GM08714 (cell line): ENCODE data around the gene NFATC1.

Source experiments
- H3K4me3 ChIP-seq: fragments of 200-500 bp; sonication (Bioruptor generic); 2 replicates; pipeline ENCODE4 v1.5.1; 2014; ENCODE audit warnings: mild to moderate bottlenecking, low read length, inconsistent platforms
- ZNF274 ChIP-seq: IDR thresholded peaks from 2 replicates; pipeline ENCODE4 v1.6.1; 2012; ENCODE audit warnings: mild to moderate bottlenecking, low read depth, low read length

The NFATC1 gene

DNA sequence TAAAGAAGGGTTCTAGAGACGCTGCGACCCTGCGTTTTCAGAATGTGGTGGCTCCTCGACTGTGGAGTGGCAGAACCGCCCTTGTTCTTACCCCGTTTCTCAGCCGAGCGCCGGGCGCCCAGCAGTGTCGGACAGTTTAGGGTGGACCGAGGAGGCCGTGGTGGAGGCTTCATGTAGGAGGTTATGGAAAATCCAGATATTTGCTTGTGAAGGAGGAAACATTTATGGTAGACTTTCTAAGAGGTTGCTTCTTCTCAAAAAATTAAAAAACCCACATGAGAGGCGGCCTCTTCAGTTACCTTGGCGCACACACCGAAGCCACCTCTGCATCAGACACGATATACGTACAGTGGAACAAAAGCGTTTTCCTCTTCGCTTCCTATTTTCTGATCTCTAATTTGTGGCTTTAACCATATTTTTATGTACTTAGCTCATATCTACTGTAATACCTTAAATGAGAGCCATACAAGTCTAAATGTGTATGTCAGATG lies 120.8 kb downstream of the NFATC1 start:
- no peak overlapping the region for H3K4me3 ChIP-seq
- no peak for TF ChIP-seq ZNF274

DNA sequence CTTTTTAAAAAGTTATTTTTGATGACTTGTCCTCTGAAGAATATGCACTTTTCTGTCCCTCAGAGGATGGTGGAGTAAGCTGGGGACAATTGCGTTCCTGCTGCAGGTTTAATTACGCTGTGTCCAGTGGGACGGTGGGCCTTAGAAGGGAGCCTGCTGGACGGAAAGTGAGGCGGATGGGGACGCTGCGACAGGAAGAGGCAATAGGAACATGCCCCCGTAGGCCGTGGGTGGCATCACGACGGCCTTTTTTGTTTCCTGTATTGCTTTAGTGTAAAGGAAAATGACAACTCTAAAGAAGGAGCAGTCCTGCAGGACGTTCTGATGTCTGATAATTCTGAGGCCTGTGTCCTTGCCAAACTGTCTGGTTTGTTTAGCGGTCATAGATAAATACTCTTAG lies 121.6 kb downstream of the NFATC1 start:
- no peak for TF ChIP-seq ZNF274
- no peak overlapping the region for H3K4me3 ChIP-seq

DNA sequence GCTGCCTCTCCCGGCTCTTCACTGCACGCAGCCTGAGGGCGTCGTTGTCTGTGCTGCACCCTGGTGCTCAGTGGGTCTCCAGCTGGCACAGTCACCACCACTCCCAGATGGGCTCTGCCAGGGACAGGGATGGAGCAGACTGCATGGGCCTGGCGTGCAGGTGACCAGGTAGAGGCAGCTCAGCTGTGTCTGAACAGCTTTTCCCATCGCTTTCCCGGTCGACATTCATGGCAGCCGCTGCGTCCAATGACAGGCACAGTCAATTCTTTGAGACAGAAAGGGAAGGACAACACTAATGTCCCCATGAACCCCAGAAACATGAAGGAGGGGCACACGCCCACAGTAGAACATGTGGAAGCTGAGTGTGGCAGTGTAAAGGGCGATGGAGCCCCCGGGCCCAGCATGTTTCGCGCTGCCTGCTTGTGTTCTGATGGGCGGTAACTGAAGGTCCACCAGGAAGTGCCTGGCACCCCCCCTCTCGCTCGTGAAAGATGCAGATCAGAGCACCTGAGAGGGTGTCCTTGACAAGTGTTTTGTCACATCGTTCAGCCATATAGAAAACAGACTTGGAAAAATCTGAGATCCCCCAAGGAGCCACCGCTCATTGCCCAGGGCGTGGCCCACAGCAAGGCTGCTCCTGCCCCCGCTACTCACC lies 122.4 kb downstream of the NFATC1 start:
- H3K4me3 ChIP-seq: no peak overlapping the region
- no peak for TF ChIP-seq ZNF274

DNA sequence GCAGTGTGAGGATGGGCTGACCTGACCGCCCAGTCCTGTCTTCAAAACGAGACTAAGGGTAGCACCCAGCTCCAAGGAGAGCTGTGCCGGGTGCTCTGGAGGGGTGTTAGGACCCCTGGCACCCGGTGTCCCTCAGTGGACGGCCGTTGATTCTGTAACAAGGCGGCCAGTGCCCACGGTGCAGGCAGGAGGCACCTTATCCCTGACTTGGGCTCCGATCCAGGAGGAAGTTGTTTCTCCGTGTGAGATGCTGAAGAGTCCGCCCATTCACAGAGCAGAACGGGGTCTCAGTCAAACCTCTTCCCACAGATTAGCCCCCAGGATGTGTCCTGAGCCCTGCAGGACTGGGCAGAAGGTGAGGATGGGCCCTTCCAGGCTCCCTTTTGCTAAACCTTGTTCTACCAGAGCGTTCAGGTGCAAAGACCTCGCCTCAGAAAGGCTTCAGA lies 123.0 kb downstream of the NFATC1 start:
- no peak for TF ChIP-seq ZNF274
- H3K4me3 ChIP-seq: no peak overlapping the region

DNA sequence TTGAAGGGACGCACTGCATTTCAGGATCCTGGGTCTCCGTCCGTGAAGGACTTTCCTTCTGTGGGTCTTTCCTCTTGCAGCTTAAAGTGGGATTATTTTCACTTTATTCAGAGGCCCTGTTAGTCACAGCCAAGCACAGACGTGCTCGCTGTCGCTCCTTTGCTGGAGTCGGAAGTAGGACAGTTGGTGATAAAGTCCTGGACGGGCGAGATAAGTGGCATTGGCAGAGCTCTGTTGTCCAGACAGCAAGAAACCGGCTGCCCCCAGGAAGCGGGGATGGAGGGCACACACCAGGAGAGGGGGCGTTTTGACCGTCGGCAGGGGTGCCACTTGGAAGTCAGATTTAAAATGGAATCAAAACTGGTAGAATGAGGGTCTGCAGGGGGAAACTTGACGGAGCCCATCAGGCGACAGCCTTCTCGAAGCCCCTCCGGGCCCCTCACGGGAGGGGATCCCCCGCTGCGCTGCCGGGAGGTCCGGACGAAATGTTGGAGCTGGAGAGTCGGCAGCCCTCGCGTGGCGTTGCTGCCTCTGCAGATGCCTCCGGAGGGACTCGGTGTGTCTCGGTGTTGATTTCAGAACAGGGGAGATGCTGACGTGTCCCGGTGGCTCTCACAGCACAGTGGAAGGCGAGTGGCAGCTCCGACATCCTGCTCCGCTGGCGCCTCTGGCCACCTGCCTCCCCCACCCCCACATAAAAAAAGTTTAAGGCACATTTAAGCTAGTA lies 124.2 kb downstream of the NFATC1 start:
- TF ChIP-seq ZNF274: no peak

DNA sequence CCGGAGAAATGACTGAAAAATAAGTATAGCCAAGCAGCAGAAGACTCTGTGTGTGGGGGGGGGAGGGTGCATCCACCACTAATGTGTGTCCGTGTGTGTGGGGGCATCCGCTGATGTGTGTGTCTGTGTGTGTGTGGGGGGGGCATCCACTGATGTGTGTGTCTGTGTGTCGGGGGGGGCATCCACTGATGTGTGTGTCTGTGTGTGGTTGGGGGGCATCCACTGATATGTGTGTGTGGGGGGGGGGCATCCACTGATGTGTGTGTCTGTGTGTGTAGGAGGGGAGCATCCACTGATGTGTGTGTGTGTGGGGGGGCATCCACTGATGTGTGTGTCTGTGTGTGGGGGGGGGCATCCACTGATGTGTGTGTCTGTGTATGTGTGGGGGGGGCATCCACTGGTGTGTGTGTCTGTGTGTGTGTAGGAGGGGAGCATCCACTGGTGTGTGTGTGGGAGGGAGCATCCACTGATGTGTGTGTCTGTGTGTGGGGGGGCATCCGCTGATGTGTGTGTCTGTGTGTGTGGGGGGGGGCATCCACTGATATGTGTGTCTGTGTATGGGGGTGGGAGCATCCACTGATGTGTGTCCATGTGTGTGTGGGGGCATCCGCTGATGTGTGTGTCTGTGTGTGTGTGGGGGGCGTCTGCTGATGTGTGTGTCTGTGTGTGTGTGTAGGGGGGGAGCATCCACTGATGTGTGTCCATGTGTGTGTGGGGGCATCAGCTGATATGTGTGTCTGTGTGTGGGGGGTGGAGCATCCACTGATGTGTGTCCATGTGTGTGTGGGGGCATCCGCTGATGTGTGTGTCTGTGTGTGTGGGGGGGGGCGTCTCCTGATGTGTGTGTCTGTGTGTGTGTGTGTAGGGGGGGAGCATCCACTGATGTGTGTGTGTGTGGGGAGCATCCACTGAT lies 125.0 kb downstream of the NFATC1 start:
- H3K4me3 ChIP-seq: no peak overlapping the region; the same call in 1 of the 2 replicates
- TF ChIP-seq ZNF274: no peak

More for the DNA sequence above, 124.2 kb downstream of the NFATC1 start:
- no peak overlapping the region; the same call in 1 of the 2 replicates for H3K4me3 ChIP-seq

DNA sequence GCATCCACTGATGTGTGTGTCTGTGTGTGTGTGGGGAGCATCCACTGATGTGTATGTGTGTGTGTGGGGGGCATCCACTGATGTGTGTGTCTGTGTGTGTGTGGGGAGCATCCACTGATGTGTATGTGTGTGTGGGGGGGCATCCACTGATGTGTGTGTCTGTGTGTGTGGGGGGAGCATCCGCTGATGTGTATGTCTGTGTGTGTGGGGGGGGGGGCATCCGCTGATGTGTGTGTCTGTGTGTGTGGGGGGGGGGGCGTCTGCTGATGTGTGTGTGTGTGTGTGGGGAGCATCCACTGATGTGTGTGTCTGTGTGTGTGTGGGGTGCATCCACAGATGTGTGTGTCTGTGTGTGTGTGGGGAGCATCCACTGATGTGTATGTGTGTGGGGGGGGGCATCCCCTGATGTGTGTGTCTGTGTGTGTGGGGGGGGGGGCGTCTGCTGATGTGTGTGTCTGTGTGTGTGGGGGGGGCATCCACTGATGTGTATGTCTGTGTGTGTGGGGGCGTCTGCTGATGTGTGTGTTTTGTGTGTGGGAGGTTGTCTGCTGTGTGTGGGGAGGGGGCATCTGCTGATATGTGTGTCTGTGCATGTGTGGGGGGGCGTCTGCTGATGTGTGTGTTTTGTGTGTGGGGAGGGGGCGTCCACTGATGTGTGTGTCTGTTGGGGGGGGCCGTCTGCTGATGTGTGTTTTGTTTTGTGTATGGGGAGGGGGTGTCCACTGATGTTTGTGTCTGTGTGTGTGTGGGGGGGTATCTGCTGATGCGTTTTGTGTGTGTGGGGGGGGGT lies 125.9 kb downstream of the NFATC1 start:
- no peak overlapping the region for H3K4me3 ChIP-seq
- TF ChIP-seq ZNF274: no peak

DNA sequence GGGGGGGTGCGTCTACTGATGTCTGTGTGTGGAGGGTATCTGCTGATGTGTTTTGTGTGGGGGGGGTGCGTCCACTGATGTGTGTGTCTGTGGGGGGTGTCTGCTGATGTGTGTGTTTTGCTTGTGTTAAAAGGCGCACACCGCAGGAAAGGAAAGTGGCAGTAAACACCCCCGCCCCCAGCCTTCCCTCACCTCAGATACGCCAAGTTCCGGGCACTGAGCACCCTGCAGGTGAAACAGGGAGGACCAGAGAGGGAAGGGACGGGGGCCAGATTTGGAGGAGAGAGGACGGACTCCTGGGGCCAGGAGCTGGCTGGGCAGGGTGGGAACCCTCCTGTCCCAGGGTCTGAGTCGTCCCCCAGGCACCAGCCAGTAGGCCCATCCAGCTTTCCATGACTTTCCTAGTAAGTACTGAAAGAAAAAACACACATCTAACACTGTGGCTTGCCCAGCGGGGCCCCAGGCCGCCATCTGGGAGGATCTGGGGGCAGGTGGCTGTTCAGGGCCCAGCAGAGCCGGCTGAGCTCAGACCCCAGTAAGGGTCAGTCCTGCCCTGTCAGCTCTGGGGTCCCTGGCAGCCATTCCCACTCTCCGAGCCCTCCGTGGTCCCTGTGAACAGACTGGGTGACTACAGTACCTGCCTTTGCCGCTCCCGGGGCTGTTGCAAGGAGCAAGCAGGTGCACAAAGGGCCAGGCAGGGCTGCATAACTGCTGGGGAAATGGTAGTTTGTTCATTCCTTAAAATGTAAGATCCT lies 126.9 kb downstream of the NFATC1 start:
- no peak overlapping the region; the same call in 1 of the 2 replicates for H3K4me3 ChIP-seq

DNA sequence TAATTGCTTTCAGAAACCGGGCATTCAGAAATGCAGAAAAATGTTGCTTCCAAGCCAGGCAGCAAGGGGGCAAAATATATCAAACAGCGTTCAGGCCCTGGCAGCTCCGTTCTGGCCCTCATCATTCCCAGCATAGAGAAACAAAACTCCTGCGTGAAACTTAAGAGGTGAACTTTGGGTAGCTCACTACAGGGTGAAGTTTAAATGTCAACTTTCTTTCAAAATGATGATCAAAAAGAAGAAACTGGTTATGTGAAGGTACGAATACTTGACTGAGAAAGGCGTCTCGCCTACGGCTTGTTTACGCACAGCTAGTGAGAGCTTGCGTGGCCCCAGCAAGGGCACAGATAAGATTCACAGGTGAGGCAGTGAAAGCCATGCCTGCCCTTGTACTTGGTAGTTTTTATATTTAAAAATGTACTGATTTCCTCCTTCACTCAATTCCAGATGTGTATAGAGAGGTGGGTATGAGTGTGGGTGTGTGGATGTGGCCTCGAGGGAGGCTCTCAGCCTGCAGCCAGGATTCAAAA lies 127.5 kb downstream of the NFATC1 start:
- H3K4me3 ChIP-seq: no peak overlapping the region; the same call in 1 of the 2 replicates
- no peak for TF ChIP-seq ZNF274

More for the DNA sequence above, 126.9 kb downstream of the NFATC1 start:
- TF ChIP-seq ZNF274: no peak

DNA sequence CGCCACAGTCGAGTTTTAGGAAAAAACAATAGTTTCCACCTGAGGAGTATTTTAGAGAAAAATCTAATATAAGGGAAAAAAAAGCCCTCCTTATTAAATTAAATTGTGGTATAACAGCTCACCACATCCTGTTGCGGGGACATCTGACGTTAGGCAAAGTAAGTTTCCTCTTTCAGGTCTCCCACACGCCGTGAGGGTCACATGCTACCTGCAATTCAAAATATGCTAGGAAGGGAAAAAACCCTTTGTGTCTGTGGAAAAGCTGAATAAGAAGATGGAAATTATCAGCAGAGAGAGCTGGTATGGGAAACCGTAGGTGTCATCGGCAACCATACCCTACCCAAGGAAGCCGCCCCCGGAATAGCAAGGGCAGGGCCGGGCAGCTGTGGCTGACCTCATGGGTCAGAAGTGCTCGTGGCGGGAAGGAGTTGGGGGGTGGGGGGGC lies 128.0 kb downstream of the NFATC1 start:
- no peak overlapping the region; the same call in 1 of the 2 replicates for H3K4me3 ChIP-seq
- no peak for TF ChIP-seq ZNF274

DNA sequence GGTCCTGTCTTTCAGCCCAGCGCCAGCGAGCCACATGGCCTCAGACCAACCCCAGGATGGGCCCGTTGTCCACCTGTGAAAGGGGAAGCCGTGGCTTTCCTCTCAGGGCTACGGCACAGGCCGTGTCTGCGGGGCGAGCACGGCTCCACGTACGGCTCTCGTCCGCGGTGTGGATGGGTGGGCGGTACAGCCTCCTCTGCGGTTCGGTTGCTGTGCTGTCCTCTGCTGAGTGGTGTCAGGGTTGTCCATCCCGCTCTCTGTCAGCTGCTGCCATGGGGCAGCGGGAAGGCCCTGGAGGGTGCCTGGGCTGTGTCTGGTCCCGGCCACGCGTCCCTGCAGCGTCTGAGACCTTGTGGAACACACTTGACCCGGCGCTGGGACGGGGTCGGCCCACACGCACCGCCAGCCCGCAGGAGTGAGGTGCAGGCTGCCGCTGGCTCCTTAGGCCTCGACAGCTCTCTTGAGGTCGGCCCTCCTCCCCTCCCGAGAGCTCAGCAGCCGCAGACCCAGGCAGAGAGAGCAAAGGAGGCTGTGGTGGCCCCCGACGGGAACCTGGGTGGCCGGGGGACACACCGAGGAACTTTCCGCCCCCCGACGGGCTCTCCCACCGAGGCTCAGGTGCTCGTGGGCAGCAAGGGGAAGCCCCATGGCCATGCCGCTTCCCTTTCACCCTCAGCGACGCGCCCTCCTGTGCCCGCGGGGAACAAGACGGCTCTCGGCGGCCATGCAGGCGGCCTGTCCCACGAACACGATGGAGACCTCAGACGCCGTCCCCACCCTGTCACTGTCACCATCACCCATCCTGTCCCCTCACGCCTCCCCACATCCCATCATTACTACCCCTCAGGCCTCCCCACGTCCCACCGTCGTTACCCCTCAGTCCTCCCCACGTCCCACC lies 128.7 kb downstream of the NFATC1 start:
- TF ChIP-seq ZNF274: no peak
- no peak overlapping the region for H3K4me3 ChIP-seq
